Measurements from ENCODE around the gene ZIC4.

The ZIC4 gene

DNA sequence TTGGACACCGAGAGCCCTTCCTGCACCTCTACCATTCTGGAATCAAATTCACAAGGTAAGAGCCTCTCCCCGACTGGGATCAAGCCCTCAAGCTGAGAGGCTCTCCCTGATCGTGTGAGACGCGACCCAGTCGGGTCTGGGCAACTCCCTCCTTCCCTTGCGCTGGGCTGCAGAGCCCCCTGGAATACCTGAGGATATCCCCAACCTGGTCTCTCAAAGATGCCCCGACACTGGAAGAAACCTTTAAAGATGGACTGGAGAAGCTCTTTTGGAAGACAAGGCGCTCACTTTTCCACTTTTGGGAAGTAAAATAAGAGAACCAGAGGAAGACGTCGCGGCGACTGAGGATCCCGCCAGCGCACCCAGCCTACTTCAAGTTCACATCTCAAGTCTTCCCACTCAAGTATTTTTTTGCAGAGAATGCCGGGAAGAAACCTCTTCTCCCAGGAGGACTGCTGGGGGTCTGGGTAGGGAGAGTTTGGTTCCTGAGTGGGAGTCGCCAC lies 33.8 kb downstream of the ZIC4 start:
- H3K4me3 ChIP-seq, result no peak overlapping the region
- intact Hi-C loops (cut with DNase I; ENCODE audit: low total_unique reads), result no loop called here
- TF ChIP-seq, protein P1, sequence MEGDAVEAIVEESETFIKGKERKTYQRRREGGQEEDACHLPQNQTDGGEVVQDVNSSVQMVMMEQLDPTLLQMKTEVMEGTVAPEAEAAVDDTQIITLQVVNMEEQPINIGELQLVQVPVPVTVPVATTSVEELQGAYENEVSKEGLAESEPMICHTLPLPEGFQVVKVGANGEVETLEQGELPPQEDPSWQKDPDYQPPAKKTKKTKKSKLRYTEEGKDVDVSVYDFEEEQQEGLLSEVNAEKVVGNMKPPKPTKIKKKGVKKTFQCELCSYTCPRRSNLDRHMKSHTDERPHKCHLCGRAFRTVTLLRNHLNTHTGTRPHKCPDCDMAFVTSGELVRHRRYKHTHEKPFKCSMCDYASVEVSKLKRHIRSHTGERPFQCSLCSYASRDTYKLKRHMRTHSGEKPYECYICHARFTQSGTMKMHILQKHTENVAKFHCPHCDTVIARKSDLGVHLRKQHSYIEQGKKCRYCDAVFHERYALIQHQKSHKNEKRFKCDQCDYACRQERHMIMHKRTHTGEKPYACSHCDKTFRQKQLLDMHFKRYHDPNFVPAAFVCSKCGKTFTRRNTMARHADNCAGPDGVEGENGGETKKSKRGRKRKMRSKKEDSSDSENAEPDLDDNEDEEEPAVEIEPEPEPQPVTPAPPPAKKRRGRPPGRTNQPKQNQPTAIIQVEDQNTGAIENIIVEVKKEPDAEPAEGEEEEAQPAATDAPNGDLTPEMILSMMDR (IDR thresholded peaks at IDR 0.05), result no peak
- no peak overlapping the region for H3K27ac ChIP-seq
- H3K27me3 ChIP-seq, result peaks cover 0 to 94% of the 10 kb centered on the region in 2 donors
- no peak for DNase-seq
- H3K36me3 ChIP-seq, result no peaks in the 10 kb centered on the region
- H3K9me3 ChIP-seq, result no peaks in the 10 kb centered on the region
- H3K4me1 ChIP-seq, result no peaks in the 10 kb centered on the region

DNA sequence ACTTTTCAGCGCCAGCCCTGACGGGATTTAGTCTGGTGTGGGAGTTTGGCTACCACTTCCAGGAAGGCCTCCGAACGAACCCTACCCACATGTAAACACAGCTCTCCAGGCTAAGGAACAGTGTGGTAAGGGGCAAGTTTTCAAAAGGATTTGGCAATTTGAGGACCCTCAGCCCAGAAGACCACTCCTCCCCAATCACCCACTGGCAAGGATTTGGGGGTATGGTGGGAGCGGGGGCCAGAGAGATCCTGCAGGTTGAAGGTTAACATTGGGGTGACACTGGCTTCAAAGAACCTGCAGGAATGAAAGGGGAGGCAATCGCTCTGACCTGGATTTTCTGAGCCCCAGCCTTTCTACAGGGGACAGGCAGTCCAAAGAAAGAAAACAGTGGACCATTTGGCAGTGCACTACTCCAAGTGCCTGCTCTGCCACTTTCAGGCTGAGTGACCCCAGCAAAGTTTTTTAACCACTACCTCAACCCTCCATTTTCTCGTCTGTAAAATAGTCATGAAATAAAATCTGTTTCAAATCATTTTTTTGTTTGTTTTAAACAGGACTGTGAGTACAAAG lies 34.5 kb downstream of the ZIC4 start:
- Histone ChIP-seq H3K27ac (no peak overlapping the region), H3K4me3 (no peak overlapping the region), H3K36me3 (no peaks in the 10 kb centered on the region), H3K9me3 (no peaks in the 10 kb centered on the region), H3K4me1 (no peaks in the 10 kb centered on the region), H3K27me3 (peaks cover 0 to 94% of the 10 kb centered on the region in 2 donors)
- intact Hi-C loops (cut with DNase I; ENCODE audit: low total_unique reads), result no loop called here
- no peak for DNase-seq
- TF ChIP-seq, protein P1 (IDR thresholded peaks at IDR 0.05), result no peak

DNA sequence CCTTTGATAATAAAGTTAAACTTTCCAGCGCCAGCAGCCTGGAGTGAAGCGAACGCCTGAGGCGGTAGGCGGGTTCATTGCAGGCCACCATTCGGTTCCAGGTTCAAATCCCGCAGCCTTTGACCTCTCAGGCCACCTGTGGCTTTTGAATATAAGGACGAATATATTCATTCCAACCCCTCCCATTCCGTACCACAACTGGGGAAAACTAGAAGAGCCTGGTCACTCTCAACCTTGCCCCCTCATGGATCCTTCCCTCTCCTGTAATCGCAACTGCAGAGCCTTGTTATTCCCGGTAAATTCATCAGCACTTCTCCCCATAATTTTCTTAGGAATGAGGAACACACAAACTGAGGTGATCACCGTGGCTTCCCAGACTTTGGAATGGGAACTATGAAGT lies 35.2 kb downstream of the ZIC4 start:
- no peak for DNase-seq
- intact Hi-C loops (cut with DNase I; ENCODE audit: low total_unique reads), result no loop called here
- Histone ChIP-seq H3K27ac (no peak overlapping the region), H3K4me3 (no peak overlapping the region), H3K27me3 (peaks cover 0 to 89% of the 10 kb centered on the region in 2 donors), H3K36me3 (no peaks in the 10 kb centered on the region), H3K9me3 (no peaks in the 10 kb centered on the region), H3K4me1 (no peaks in the 10 kb centered on the region)
- TF ChIP-seq, protein P1 (IDR thresholded peaks at IDR 0.05), result no peak

DNA sequence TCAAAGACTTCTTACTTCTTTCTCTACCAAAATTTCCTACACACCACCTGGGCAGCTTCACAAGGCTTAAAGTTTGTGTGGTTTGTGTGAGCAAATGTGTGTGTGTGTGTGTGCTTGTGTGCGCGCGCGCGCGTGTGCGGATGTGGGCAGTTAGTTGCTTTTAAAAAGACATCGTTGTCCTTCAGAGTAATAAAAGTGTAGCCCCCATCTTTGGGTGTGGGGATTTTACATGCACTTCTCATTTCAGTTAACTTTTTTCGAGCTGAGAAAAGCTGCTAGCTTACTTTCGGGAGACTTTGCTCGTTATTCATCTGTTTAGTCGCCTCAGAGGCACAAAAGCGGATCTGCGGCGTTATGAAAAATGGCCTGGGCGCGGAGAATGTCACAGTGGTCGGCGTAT lies 36.0 kb downstream of the ZIC4 start:
- Histone ChIP-seq H3K9me3 (no peaks in the 10 kb centered on the region), H3K4me3 (no peak overlapping the region), H3K27ac (no peak overlapping the region), H3K36me3 (no peaks in the 10 kb centered on the region), H3K27me3 (peaks cover 0 to 86% of the 10 kb centered on the region in 2 donors), H3K4me1 (no peaks in the 10 kb centered on the region)
- intact Hi-C loops (cut with DNase I; ENCODE audit: low total_unique reads), result no loop called here
- TF ChIP-seq, protein P1 (IDR thresholded peaks at IDR 0.05), result no peak
- no peak for DNase-seq

DNA sequence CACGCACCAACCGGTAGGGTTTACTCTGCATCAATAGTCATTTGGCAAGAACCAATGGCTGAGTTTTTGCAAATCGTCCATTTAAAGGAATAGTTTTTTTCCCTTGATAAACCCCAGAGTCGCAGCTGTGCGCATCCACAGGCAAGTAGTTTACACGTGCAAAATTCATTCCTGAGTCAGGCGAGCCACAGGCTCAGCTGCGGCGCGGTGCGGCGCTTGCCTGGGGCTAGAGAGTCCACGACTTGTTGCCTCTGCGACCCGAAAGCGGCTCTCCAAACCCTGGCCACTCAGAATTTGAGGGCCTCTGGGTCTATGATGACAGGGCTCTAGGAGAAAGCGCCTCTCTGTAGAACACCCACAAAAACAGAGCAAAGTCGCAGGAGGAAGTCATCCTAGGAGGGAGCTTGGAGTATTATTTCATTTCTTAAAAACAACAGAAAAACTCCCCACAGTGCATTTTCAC lies 36.7 kb downstream of the ZIC4 start:
- H3K9me3 ChIP-seq, result no peaks in the 10 kb centered on the region
- TF ChIP-seq, protein P1 (IDR thresholded peaks at IDR 0.05), result no peak
- no peaks in the 10 kb centered on the region for H3K4me1 ChIP-seq
- H3K36me3 ChIP-seq, result no peaks in the 10 kb centered on the region
- intact Hi-C loops (cut with DNase I; ENCODE audit: low total_unique reads), result no loop called here
- H3K27me3 ChIP-seq, result peaks cover 0 to 80% of the 10 kb centered on the region in 2 donors
- H3K27ac ChIP-seq, result no peak overlapping the region
- H3K4me3 ChIP-seq, result no peak overlapping the region
- no peak for DNase-seq
